CD1c-positive myeloid dendritic cell (primary cell): ENCODE data around the gene SMIM30.

Source experiments
- DNase-seq: peaks from one replicate; pipeline ENCODE4 v3.0.0-alpha.2; 2016; ENCODE audit errors: extremely low spot score

SMIM30 gene

GRCh38 chr7:113100121-113100603 is 18.2 kb downstream of the SMIM30 start:
- DNase-seq: no peak

DNA sequence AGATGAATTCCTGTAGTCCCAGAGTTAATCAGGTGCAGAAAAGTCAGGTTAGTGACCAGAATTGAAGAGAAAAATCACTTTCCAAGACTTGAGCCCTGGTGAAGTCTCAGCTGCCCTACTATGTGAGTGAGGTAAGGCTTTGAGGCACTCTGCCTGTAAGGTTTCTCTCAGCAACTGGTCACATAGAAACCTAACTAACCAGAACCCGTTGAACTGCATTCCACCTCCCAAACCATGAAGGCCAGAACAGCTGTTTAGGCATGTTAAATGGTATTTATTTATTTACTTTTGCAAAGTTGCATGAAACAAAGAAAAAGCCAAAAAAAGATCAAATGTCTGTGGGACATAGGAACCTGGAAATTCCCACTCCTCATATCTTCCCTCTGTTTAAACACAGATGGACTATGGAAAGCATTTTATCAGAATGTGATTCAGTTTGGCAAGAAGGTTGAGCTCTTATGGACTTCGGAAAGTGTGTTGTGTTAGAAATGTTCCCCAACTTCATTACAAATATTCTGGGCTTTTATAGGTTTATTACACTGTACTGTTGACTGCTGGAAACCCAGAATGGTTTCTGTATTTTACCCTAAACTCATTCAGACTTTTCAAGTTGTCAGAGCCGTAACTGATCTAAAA is 19.0 kb downstream of the SMIM30 start:
- DNase-seq: no peak

DNA sequence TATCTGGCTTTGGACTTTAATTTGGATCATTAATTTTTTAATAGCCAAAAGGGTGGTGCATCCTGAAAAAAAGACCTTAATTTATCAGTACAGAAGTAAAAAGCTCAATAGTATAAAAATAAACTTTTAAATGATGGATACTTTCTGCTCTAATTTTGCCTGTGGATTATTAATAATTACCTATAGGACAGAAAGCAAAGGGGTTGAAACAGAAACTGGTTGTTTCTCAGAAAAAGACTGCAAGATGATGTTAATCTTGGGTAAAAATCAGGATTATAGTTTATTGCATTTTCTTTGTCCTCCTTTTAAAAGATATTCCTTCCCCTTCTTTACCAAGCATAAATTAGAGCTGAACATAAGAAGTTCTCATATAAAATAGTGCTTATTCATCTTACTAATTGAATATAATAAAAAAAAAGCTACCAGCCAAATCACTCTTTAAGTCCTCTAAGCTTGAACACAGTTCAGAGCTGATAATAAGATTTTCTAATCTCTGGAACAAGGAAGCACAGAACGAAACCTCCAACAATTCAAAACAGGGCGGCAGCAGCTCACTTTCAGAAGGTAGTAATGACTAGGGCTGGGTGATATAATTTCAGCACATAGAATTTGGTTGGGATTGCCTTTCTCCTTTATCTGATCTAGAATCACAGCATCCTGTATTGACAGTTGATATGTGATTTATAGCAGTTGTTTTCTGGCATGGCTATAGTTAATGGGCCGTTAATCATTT is 23.7 kb downstream of the SMIM30 start:
- no peak for DNase-seq

- DNase-seq: no peak
Observed at GRCh38 chr7:113093561-113093960, 24.8 kb downstream of the SMIM30 start.

DNA sequence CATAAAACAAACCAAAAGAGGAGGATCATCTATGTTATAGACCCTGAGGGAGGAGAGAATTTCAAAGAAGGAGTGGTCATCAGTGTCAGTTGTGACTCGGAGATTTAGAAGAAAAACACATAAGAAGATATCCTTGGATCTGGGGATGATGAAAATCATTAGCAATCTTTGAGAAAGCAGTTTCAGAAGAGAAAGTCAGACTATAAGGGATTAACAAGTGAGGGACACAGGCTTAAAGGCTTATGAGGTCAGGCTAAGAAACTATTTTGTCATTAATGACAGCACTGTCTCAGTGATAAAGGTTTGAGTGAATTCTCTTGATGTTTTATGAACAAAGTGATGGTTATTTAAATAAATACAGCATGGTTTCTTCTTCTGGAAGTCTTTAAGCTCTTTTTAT is 25.6 kb downstream of the SMIM30 start:
- DNase-seq: no peak

- peak; percentile 42 for DNase-seq
Observed at GRCh38 chr7:113087071-113087998, 31.0 kb downstream of the SMIM30 start.

DNA sequence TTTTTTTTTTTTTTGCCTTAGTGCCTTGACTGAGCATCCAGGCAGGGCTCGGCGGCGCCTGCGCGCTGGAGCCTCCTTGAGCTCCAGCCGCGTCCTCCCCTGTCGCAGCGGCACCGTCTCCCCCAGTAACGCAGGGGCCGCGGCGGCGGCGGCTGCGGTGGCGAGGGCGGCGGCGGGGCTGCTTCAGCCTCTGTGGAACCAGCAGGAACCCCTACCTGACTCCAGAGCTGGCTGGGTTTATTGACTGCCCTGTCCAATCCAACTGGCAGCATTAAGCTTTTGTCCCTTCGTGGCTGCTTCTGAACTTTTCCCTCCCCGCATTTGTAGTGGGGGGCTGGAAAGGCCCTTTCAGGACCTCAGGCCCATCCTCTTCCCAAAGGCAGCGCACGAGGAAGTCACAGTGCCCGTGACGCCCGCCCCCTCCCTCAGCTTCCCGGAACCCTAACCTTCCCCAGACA is 31.9 kb downstream of the SMIM30 start, which contains the start of gene GPR85:
Gene GPR85, minus strand, starts transcription at position 397 of the 458 bp plus-strand sequence. CDS start 2,106 bp downstream, outside the sequence.
- DNase-seq: peak; percentile 19

DNA sequence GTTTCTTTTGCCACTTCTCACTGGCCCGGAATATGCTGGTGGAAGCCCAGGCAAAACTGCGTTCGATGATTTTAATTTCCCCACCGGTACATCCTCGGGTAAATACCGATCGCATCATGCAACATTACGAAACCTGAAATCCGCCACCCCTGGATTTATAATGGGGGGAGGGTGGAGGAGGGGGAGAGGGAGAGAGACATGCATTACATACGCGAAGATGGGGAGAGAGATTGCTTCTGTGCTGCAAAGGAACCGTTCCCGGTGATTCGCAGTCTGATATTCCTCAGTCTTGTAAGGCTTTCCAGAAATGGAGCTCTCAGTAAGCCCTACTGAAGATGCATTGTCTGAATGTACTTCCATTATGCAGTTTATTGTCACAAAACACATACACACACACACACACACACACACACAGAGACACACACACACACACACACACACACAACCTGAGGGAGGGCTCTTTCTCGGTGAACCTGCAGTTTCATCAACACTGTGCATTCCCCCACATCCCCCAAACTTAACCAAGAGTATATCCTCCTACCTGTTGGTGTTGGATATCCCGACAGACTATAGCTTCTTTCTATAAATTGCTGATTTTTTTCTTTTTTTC is 32.5 kb downstream of the SMIM30 start:
- no peak for DNase-seq

GRCh38 chr7:113084496-113085172 is 33.7 kb downstream of the SMIM30 start:
- no peak for DNase-seq

DNA sequence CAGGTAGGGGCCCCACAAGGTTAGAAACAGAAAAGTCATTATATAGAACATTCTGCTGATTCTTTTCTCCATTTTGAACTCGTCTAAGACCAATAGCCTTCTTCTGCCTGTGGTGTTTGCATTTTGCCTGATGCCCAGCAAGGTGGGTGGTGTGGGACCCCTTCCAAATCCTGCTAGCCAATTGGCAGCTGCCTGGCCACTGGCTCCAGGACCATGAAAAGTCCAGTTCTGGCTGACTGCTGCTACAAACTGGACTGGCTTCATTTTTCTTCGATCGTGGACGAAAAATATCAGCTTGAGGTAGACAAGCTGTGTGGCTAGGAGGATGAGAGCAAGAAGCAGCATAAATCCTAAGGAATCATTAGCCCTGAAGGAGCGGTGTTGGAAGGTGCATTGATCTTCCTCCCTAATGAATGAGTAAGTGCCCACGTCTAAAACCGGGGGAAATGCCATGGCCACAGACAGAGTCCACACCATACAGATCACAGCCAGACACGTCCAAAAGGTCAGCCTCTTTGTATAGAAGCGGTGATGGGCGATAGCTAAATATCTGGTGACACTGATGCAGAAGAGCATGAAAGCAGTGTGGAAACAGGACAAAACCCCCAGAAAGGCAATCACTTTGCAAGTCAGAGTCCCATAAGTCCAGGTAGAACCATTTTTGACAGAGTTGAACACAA is 34.4 kb downstream of the SMIM30 start:
- no peak for DNase-seq

DNA sequence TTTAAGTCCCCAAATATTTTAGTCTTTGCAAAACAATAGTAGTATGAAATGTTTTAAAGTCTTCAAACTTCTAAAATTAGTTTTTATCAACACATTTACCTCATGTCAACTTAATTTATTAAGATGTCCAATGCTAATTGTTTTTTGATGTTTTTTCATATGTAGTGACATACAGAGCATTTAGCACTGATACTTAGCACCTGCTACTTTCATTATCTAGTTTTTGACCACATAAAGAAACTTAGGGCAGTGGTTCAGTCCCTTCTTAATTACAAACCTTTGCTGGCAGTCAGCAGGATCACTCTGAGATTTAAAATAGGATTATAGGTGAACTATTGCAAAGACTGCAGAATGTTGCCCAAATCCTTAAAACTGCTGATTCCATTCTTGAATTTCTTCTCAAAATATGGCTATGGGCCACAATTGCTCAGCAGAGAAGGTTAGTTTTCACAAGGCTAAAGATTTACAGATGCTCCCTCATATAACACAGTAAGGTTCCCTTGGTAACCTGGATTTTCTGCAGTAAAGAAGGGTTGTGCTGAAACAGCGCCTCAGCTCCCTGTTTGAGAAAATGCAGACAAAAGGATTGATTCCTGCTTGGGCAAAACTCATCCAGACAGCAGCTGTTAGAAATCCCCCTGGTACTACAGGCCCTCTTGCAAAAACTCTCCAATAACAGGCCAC is 35.1 kb downstream of the SMIM30 start:
- DNase-seq: no peak

DNA sequence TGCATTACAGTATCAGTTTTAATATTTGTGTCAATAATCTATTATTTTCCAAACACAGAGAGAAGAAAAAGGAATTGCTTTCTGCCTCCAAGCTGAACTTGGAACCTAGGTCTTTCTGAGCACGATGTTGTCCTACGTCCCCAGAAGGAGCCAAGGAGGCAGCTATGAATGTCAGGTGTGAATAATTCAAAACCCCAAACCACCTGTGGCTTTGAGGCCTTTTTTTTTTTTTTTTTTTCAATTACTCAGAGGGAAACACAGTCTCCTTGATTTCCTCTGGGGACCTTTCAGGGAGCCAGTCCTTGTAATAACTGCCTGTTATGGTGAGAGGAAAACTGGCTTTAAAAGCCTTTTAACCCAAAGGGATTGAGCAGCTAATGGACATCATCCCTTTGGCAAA is 40.0 kb downstream of the SMIM30 start:
- DNase-seq: no peak

- no peak for DNase-seq
Observed at GRCh38 chr7:113076703-113077102, 41.7 kb downstream of the SMIM30 start.

GRCh38 chr7:113071465-113071864 is 46.9 kb downstream of the SMIM30 start:
- peak; percentile 76 for DNase-seq
